H9 (cell line): Measurements from ENCODE around the gene PLB1. TPM values are rescaled to one million over a fixed set of nuclear protein-coding genes. Genes with fewer than 3 reads are reported as not detected.

Experiments used
- DNase-seq: peaks from one replicate; pipeline ENCODE4 v3.0.0-alpha.2; 2017
- H2AFZ ChIP-seq: one replicate; pipeline ENCODE4 v1.6.1; 2013; ENCODE audit warnings: mild to moderate bottlenecking, low read length, control low read depth, moderate library complexity
- H2AK5ac ChIP-seq: 2 replicates; pipeline ENCODE4 v1.6.1; 2013; ENCODE audit warnings: low read length, control low read depth, mixed read lengths; ENCODE audit not compliant: insufficient read length
- H2BK120ac ChIP-seq: one replicate; pipeline ENCODE4 v1.6.1; 2013; ENCODE audit warnings: low read depth, mild to moderate bottlenecking, low read length, control low read depth, inconsistent platforms; ENCODE audit not compliant: poor library complexity, severe bottlenecking
- H2BK12ac ChIP-seq: 2 replicates; pipeline ENCODE4 v1.6.1; 2013; ENCODE audit warnings: low read length, control low read depth, mixed read lengths, low read depth; ENCODE audit not compliant: insufficient read length
- H2BK15ac ChIP-seq: 2 replicates; pipeline ENCODE4 v1.6.1; 2013; ENCODE audit warnings: low read depth, low read length, control low read depth
- H2BK20ac ChIP-seq: one replicate; pipeline ENCODE4 v1.6.1; 2013; ENCODE audit warnings: low read depth, mild to moderate bottlenecking, low read length, control low read depth, inconsistent platforms; ENCODE audit not compliant: poor library complexity, severe bottlenecking
- H2BK5ac ChIP-seq: 2 replicates; pipeline ENCODE4 v1.6.1; 2013; ENCODE audit warnings: low read length, control low read depth, mixed read lengths; ENCODE audit not compliant: insufficient read length
- H3K14ac ChIP-seq: 2 replicates; pipeline ENCODE4 v1.6.1; 2013; ENCODE audit warnings: low read length, control low read depth; ENCODE audit not compliant: insufficient read depth
- H3K18ac ChIP-seq: 2 replicates; pipeline ENCODE4 v1.6.1; 2013; ENCODE audit warnings: low read depth, mild to moderate bottlenecking, mixed read lengths, low read length, control low read depth; ENCODE audit not compliant: insufficient read length
- H3K23ac ChIP-seq: 2 replicates; pipeline ENCODE4 v1.6.1; 2013; ENCODE audit warnings: low read length, control low read depth, mixed read lengths, low read depth; ENCODE audit not compliant: insufficient read length
- H3K23me2 ChIP-seq: 2 replicates; pipeline ENCODE4 v1.6.1; 2013; ENCODE audit warnings: low read depth, mild to moderate bottlenecking, mixed read lengths, low read length, control low read depth; ENCODE audit not compliant: insufficient read length, poor library complexity, severe bottlenecking
- H3K27ac ChIP-seq: 2 replicates; pipeline ENCODE4 v1.5.1; 2013; ENCODE audit warnings: low read length, control low read depth, mixed read lengths, low read depth; ENCODE audit not compliant: insufficient read length
- H3K27me3 ChIP-seq: 2 replicates; pipeline ENCODE4 v1.6.1; 2013; ENCODE audit warnings: low read length, control low read depth, inconsistent platforms; ENCODE audit not compliant: insufficient read depth
- H3K4ac ChIP-seq: 2 replicates; pipeline ENCODE4 v1.6.1; 2013; ENCODE audit warnings: low read depth, mild to moderate bottlenecking, control low read depth, inconsistent platforms, low read length, moderate library complexity
- H3K4me1 ChIP-seq: 2 replicates; pipeline ENCODE4 v1.6.1; 2013; ENCODE audit warnings: low read length, control low read depth, inconsistent platforms; ENCODE audit not compliant: insufficient read depth
- H3K4me2 ChIP-seq: 2 replicates; pipeline ENCODE4 v1.6.1; 2013; ENCODE audit warnings: low read length, control low read depth, mixed read lengths; ENCODE audit not compliant: insufficient read length, insufficient read depth
- H3K56ac ChIP-seq: 2 replicates; pipeline ENCODE4 v1.6.1; 2013; ENCODE audit warnings: low read depth, mild to moderate bottlenecking, mixed read lengths, low read length, control low read depth; ENCODE audit not compliant: insufficient read length
- H3K79me1 ChIP-seq: 2 replicates; pipeline ENCODE4 v1.6.1; 2013; ENCODE audit warnings: low read depth, mild to moderate bottlenecking, moderate library complexity, low read length, control low read depth, inconsistent platforms; ENCODE audit not compliant: insufficient read depth, poor library complexity, severe bottlenecking
- H3K79me2 ChIP-seq: 2 replicates; pipeline ENCODE4 v1.6.1; 2013; ENCODE audit warnings: low read length, control low read depth, inconsistent platforms; ENCODE audit not compliant: insufficient read depth
- H3K9ac ChIP-seq: 2 replicates; pipeline ENCODE4 v1.6.1; 2013; ENCODE audit warnings: low read length, control low read depth, mixed read lengths; ENCODE audit not compliant: insufficient read length; ENCODE audit errors: extremely low read depth
- H3K9me3 ChIP-seq: one replicate; pipeline ENCODE4 v1.6.1; 2013; ENCODE audit warnings: low read depth, low read length, inconsistent platforms; ENCODE audit not compliant: control insufficient read depth
- H3T11ph ChIP-seq: one replicate; pipeline ENCODE4 v1.6.1; 2013; ENCODE audit warnings: mild to moderate bottlenecking, low read length, control low read depth, inconsistent platforms
- H4K20me1 ChIP-seq: one replicate; pipeline ENCODE4 v1.6.1; 2013; ENCODE audit not compliant: control insufficient read depth, insufficient read length, insufficient read depth
- H4K5ac ChIP-seq: 2 replicates; pipeline ENCODE4 v1.6.1; 2013; ENCODE audit warnings: low read depth, mild to moderate bottlenecking, mixed read lengths, low read length, control low read depth; ENCODE audit not compliant: insufficient read length
- H4K8ac ChIP-seq: replicated peaks from 2 replicates; pipeline ENCODE4 v1.6.1; 2013; ENCODE audit warnings: low read length, control low read depth, mixed read lengths, low read depth; ENCODE audit not compliant: insufficient read length
- H4K91ac ChIP-seq: 2 replicates; pipeline ENCODE4 v1.6.1; 2013; ENCODE audit warnings: low read depth, mild to moderate bottlenecking, moderate library complexity, mixed read lengths, low read length, control low read depth; ENCODE audit not compliant: insufficient read length
- H3K27ac Mint-ChIP-seq, 3 experiments: 2 replicates in 2 of 3; 3 replicates in 1 of 3; pipeline ENCODE4 v1.8.0; 2020 to 2021; ENCODE audit warnings: mixed read lengths in 3 of 3, mild to moderate bottlenecking in 1 of 3, moderate library complexity in 1 of 3
- H3K27me3 Mint-ChIP-seq: 2 replicates; pipeline ENCODE4 v1.8.0; 2021; ENCODE audit warnings: low read depth, mild to moderate bottlenecking, moderate library complexity, mixed read lengths
- H3K36me3 Mint-ChIP-seq, 3 experiments: 2 replicates in 2 of 3; 3 replicates in 1 of 3; pipeline ENCODE4 v1.8.0; 2020 to 2021; ENCODE audit warnings: low read depth in 3 of 3, mixed read lengths in 3 of 3; ENCODE audit not compliant: insufficient read depth in 1 of 3
- H3K4me1 Mint-ChIP-seq, 2 experiments: 2 replicates each; pipeline ENCODE4 v1.8.0; 2020; ENCODE audit warnings: mixed read lengths in 2 of 2
- H3K4me3 Mint-ChIP-seq, 2 experiments: 2 replicates in 1 of 2; 3 replicates in 1 of 2; pipeline ENCODE4 v1.8.0; 2020 to 2021; ENCODE audit warnings: mild to moderate bottlenecking in 2 of 2, mixed read lengths in 2 of 2, moderate library complexity in 1 of 2
- H3K9me3 Mint-ChIP-seq, 2 experiments: 2 replicates in 1 of 2; 3 replicates in 1 of 2; pipeline ENCODE4 v1.8.0; 2020; ENCODE audit warnings: mild to moderate bottlenecking in 2 of 2, mixed read lengths in 2 of 2, moderate library complexity in 1 of 2
- WGBS: extraction: QIAGEN DNeasy Blood & Tissue Kit; methylation state at CpG from one replicate; pipeline ENCODE4 v1.1.7; 2013; ENCODE audit warnings: missing lambda C conversion rate, low lambda C conversion rate, mixed read lengths; ENCODE audit not compliant: insufficient read length; ENCODE audit errors: extremely low coverage; 5-methylcytosine and 5-hydroxymethylcytosine counted together
- total RNA-seq: library from RNA; stranded (reverse); gene quantifications from 2 replicates; pipeline ENCODE4 v1.2.1, GENCODE V29; 2021
- TF ChIP-seq, protein P1 (sequence below): fragments of 200-600 bp; sonication (generic); conservative IDR thresholded peaks from 3 replicates; pipeline ENCODE4 v1.8.0; 2021; ENCODE audit warnings: antibody characterized with exemption, mild to moderate bottlenecking

Gene PLB1
- total RNA-seq, 1 experiment from 2014 or later = not detected

DNA sequence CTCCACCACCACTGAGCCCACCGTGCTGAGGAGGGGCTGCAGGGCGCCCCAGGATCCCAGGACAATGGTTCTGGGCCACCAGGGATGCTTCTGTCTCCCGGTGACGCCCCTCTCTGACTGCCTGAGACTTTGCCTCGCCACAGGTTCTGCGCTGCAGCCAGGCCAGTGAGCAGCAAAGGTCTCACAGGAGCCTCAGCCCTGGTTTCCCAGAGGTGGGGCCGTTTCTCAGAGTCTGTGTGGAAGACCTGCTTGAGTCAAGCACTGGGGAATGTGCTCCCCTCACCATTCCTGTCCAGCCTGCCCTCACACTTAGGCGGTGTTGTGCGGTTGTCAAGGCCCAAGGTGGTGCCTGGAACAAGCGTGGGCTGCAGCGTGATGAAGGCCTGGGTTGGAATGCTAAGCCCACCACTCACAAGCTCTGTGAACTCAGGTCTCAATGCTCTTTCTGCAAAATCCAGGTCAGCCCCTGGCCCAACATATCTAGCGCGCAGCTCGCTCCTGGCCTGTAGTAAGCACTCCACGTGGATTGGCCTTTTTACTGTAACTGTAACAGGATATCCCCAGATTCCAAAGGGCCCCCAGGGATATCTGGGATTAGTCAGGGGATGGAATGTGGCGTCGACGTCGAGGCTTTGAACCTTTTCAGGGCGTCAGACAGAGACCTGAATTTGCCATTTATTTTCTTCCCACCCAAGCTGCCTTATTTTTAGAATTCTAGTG is 47.6 kb downstream of the PLB1 start:
- Mint-ChIP-seq H3K36me3 (no peaks in the 10 kb centered on the region), H3K4me1 (peaks cover 0 to 4% of the 10 kb centered on the region in 2 experiments; a peak in 3 of 4 replicates), H3K27ac (no peak overlapping the region), H3K4me3 (no peak overlapping the region), H3K9me3 (peaks cover 0 to 2% of the 10 kb centered on the region in 2 experiments; a peak in 1 of 5 replicates), H3K27me3 (peaks cover 1% of the 10 kb centered on the region)
- Histone ChIP-seq H2BK5ac (no peak overlapping the region), H3K4me2 (no peak overlapping the region), H3K14ac (no peak overlapping the region), H3K27ac (no peak overlapping the region), H2BK20ac (no peak overlapping the region), H3K4ac (no peak overlapping the region), H2AFZ (no peak overlapping the region), H3K4me1 (no peaks in the 10 kb centered on the region), H2BK12ac (no peak overlapping the region), H3K23me2 (no peaks in the 10 kb centered on the region), H3T11ph (no peak overlapping the region), H4K20me1 (no peaks in the 10 kb centered on the region), H4K5ac (no peak overlapping the region), H4K8ac (no peak overlapping the region), H3K79me1 (no peaks in the 10 kb centered on the region), H3K9ac (no peak overlapping the region), H4K91ac (no peak overlapping the region), H3K23ac (no peak overlapping the region), H2BK15ac (no peak overlapping the region), H2BK120ac (no peak overlapping the region), H2AK5ac (no peak overlapping the region), H3K56ac (no peak overlapping the region), H3K9me3 (no peaks in the 10 kb centered on the region), H3K79me2 (no peaks in the 10 kb centered on the region), H3K27me3 (no peaks in the 10 kb centered on the region), H3K18ac (no peak overlapping the region)
- WGBS = no CpG with 5 or more reads among the region's 20 CpGs
- no peak for DNase-seq
- TF ChIP-seq, protein P1, sequence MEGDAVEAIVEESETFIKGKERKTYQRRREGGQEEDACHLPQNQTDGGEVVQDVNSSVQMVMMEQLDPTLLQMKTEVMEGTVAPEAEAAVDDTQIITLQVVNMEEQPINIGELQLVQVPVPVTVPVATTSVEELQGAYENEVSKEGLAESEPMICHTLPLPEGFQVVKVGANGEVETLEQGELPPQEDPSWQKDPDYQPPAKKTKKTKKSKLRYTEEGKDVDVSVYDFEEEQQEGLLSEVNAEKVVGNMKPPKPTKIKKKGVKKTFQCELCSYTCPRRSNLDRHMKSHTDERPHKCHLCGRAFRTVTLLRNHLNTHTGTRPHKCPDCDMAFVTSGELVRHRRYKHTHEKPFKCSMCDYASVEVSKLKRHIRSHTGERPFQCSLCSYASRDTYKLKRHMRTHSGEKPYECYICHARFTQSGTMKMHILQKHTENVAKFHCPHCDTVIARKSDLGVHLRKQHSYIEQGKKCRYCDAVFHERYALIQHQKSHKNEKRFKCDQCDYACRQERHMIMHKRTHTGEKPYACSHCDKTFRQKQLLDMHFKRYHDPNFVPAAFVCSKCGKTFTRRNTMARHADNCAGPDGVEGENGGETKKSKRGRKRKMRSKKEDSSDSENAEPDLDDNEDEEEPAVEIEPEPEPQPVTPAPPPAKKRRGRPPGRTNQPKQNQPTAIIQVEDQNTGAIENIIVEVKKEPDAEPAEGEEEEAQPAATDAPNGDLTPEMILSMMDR = no peak
